ENCODE results near the gene MRPL39.

Gene MRPL39

DNA sequence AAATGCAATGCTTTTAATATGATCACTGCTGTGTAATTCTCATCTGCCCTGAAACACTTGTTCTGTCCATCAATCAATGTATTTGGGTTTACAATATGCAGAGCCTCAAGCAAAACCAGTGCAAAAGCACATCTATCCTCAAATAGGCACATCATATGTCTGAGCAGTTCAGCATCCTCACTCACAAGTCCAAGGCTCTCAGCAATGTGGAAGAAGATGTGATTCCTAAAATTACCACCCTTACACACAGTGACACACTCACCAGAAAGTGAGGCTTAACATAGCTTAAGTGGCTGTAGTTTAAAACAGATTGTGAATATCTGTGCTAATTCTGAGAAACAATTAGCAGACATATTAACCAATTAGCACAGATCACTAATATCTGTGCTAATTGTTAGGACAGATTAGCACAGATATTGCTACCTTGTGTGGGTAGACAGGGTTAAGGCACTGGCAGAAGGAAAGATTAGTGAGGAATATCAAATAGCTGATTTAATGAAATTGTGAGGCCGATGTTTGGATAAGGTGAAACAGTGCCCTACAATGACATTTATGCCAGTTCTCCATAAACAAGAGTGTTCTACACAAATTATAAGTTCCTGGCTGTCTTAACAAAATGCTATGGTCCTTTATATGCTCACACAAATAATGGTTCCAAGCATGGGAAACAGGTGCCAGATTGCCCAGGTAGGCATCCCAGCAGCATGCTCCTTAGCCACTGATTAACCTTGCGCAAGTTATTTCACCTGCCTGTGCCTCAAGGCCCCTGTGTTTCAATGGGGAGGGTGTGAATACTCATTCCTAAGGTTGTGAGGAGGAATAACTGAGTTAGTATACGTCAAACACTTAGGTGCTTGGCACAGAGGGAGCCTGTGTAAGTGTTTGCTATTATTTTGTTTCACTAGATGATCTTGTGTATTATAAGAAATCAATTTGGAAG is 41.7 kb downstream of the MRPL39 start:
- Mint-ChIP-seq H3K27me3 (ENCODE audit: low read depth) (peaks cover 10% of the 10 kb centered on the region), H3K27ac (peak overlapping the region in 2 of 3 experiments; percentile 2 to 5), H3K4me1 (peaks cover 14% of the 10 kb centered on the region), H3K9me3 (no peaks in the 10 kb centered on the region), H3K36me3 (ENCODE audit: low read depth) (peaks cover 12% of the 10 kb centered on the region), H3K4me3 (no peak overlapping the region)
- TF ChIP-seq, protein P1, sequence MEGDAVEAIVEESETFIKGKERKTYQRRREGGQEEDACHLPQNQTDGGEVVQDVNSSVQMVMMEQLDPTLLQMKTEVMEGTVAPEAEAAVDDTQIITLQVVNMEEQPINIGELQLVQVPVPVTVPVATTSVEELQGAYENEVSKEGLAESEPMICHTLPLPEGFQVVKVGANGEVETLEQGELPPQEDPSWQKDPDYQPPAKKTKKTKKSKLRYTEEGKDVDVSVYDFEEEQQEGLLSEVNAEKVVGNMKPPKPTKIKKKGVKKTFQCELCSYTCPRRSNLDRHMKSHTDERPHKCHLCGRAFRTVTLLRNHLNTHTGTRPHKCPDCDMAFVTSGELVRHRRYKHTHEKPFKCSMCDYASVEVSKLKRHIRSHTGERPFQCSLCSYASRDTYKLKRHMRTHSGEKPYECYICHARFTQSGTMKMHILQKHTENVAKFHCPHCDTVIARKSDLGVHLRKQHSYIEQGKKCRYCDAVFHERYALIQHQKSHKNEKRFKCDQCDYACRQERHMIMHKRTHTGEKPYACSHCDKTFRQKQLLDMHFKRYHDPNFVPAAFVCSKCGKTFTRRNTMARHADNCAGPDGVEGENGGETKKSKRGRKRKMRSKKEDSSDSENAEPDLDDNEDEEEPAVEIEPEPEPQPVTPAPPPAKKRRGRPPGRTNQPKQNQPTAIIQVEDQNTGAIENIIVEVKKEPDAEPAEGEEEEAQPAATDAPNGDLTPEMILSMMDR (IDR thresholded peaks at IDR 0.05; ENCODE audit: unreplicated experiment in 3 of 3), result no peak

DNA sequence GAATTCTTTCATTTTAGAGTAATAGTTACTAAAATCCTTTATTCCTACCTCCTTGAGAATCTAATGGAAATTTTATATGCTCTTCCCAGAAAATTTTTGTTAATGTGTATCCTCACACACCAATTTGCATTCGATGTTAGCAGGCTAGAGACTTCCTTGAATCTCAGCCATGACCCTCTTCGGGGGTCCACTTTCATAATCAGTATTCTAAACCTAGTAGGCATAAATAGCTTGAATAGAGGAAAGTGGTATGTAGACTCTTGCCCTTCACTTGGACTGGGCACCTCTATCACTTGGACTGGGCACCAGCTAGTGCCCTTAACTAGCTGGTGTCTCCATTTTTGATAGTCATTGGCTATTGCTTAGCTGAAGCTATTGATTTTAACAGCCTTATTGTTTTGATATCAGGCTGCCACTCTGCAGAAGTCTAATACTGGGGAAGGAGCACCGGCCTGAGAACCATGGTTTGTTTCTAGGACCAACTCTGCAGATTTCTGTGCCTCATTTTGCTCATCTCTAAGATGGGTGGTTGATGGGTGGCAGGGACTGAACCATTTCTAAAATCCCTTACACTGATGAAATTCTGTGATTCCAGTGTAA is 42.8 kb downstream of the MRPL39 start:
- no peak overlapping the region for H3K27ac Mint-ChIP-seq
- H3K4me1 Mint-ChIP-seq, result peaks cover 10% of the 10 kb centered on the region
- H3K4me3 Mint-ChIP-seq, result no peak overlapping the region
- H3K36me3 Mint-ChIP-seq (ENCODE audit: low read depth), result peaks cover 12% of the 10 kb centered on the region
- TF ChIP-seq, protein P1 (IDR thresholded peaks at IDR 0.05; ENCODE audit: unreplicated experiment in 3 of 3), result no peak
- no peaks in the 10 kb centered on the region for H3K9me3 Mint-ChIP-seq
- peaks cover 15% of the 10 kb centered on the region for H3K27me3 Mint-ChIP-seq (ENCODE audit: low read depth)

GRCh38 chr21:25563361-25564116 is 43.7 kb downstream of the MRPL39 start:
- H3K27me3 Mint-ChIP-seq (ENCODE audit: low read depth), result peaks cover 15% of the 10 kb centered on the region
- peaks cover 9% of the 10 kb centered on the region for H3K4me1 Mint-ChIP-seq
- H3K36me3 Mint-ChIP-seq (ENCODE audit: low read depth), result peaks cover 12% of the 10 kb centered on the region
- no peaks in the 10 kb centered on the region for H3K9me3 Mint-ChIP-seq
- TF ChIP-seq, protein P1 (IDR thresholded peaks at IDR 0.05; ENCODE audit: unreplicated experiment in 3 of 3), result no peak
- peak overlapping the region in 2 of 3 experiments; percentile 19 to 80 for H3K4me3 Mint-ChIP-seq
- no peak overlapping the region for H3K27ac Mint-ChIP-seq

DNA sequence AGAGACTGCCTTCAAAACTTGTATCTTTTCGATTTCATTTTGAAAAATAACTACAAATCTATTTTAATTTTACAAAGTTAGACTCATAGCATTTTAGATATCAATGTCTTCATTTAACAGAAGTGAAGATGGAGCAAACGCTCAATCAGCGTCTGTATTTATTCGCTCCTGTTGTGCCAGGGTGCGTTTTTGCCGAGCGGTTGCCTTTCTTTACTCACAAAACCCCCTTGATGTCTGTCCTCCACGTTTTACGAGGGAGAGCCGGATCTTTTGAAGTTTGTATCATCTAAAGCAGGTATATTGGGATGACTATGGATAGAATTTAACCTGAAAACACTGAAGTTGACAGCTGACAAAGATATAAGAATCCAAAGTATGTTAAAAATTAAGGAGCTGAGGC is 44.6 kb downstream of the MRPL39 start:
- Mint-ChIP-seq H3K9me3 (no peaks in the 10 kb centered on the region), H3K4me1 (peaks cover under 1% of the 10 kb centered on the region), H3K27ac (no peak overlapping the region), H3K36me3 (ENCODE audit: low read depth) (peaks cover 12% of the 10 kb centered on the region), H3K27me3 (ENCODE audit: low read depth) (peaks cover 15% of the 10 kb centered on the region), H3K4me3 (peak overlapping the region; percentile 77 to 85 (median 80))
- TF ChIP-seq, protein P1 (IDR thresholded peaks at IDR 0.05; ENCODE audit: unreplicated experiment in 3 of 3), result no peak

GRCh38 chr21:25561668-25562641 is 45.3 kb downstream of the MRPL39 start:
- Mint-ChIP-seq H3K36me3 (ENCODE audit: low read depth) (peaks cover 12% of the 10 kb centered on the region), H3K4me1 (no peaks in the 10 kb centered on the region), H3K27me3 (ENCODE audit: low read depth) (peaks cover 15% of the 10 kb centered on the region), H3K27ac (peak overlapping the region; percentile 56 to 76 (median 60)), H3K4me3 (peak overlapping the region; percentile 85 to 89 (median 87)), H3K9me3 (no peaks in the 10 kb centered on the region)
- TF ChIP-seq, protein P1 (IDR thresholded peaks at IDR 0.05; ENCODE audit: unreplicated experiment in 3 of 3), result peak in 1 of 3 experiments; percentile 31
